GM19240 (cell line): ENCODE measurements around the gene ZNF385B.

Experiments
- DNase-seq: peaks from one replicate; pipeline ENCODE4 v3.0.0; 2011; ENCODE audit warnings: low spot score; ENCODE audit not compliant: insufficient read length

The ZNF385B gene

DNA sequence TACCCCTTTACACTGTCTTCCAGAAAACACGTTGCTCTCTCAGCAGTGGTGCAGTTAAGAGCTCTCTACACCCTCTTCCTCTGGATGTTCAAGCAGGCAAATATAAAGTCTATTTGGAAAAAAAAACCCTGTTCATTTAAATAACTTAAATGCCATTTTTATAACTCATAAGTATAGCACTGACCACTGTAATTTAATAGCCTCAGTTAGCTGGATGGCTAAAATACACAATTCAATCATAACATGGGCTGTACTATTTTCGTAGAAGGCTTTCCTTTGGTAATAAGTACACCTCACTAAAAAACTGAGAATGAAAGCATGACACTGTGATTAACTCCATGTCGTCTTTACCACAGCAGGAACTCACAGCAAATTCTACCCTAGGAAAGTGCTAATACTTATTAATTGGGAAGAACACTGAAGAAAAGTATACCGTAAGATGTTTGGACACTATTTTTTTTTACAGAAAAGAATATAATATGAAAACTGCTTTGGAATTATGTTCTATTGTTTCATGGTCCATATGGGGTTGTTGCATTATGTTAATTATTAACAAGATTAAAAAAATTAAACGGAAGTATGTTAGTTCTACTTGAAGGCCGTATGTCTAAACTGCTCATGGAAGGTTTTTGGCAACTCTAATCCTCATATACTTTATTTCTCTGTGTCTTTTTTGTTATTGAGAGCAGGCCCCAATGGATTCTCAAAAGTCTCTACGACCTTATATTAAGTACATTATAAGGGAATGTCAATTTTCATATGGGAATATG, 269.1 kb downstream of the ZNF385B start:
- no peak for DNase-seq

DNA sequence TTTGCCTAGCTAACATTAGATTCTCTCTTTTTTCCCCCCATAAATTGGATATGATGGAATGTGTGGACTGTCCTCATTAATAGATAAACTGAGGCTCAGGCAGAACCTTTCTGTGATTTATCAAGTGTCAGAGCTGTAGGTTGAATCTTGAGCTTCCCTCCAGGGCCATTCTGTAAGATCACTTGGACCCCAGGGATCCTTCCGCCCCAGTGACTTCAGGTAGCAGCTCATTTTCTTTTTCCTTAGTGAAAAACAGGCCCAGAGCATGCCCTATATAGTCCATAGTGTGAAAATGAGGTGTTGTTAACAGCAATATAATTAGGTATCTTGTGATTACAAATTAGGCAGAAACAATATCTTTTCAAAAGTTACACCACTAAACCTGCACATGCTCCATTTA, 269.7 kb downstream of the ZNF385B start:
- no peak for DNase-seq

DNA sequence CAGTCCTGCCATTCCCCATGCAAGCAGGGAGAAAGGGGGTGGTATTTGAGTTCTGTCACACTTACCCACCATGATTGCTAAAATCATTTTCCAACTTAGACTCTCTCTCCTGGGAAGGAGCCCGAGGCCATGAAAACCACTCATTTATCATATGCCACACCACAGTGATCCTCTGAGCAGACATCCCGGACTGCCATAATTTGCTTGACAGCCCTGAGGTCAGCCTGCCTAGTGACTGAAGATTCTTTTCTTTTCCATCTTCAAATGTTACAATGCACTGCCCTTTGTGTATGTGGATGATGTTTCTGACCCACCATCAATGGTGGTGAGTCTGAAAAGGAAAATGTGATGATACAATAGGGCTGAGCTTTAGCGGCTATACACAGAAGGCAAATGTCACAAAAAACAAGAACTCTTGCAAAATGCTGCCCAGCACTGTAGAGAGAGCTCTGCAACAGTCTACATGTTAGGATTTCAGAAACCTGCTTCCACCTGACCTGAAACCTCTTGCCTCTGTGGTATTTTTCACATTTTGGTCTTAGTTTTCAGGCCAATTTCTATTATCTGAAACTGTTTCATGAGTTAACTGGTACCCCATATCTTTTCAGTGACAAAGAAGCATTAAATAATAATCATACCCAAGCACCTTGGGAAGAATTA, 272.8 kb downstream of the ZNF385B start:
- no peak for DNase-seq

DNA sequence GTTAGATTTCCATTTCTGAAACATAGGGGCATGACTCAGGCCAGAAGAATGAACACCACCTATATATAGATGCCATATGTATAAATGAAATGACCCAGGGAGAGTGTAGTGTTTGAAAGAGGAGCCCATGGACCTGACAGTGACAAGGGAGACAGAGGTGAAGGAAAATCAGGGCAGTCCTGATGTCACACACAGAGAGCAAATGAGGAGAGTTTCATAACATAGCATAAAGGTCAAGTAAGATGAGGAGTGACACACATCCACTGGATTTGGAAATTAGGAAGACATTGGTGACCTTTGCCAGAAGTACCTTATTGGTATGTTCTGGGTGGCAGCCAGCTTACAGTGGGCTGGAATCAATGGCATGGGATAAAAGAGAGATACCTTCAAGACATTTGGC, 276.7 kb downstream of the ZNF385B start:
- no peak for DNase-seq

DNA sequence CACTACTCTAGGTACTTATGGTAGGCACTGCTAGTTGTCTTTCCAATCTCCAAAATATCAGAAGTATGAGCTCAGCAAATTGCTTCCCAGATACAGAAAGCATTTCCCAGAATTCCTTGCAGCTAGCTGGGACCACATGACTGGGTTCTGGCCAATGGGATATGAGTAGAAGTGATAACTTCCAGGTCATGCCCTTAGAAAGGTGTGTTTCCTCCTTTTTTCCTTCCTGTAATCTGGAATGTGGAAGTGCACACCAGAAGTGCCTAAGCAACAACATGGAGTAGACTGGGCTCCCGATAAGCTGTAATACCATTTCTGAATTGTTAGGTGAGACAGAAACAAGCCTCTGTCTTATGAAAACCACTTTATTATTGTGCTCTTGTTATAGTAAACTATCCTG, 279.8 kb downstream of the ZNF385B start:
- no peak for DNase-seq

DNA sequence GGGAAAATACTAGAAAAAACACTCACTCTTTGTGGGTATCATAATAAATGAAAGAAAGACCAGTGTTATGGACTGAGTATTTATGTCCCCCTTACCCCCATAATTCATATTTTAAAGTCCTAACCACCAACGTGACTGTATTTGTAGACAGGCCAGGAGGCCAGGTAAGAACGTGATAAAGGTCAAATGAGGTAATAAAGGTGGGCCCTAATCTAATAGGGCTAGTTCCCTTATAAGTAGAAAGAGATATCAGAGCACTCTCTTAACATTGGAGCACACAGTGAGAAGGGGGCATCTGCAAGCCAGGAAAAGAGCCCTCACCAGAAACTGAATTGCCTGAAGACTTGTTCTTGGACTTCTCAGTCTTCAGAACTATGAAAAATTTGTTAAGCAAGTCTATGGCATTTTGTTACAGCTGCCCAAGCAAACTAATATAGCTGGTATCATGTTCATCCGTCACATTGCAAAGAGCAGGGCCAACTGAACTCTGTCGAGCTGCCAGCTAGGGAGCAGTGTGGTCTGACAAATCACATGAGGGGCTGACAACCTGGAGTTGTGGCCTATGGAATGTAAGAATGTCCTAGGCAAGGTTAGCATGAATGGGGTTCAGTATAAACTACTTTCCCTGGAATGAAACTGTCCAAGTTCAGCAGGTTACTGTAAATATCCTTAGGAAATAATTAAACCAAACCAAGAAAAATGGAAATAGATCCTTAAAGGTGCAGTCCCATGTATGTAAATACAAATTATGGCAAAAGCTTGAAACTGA, 280.9 kb downstream of the ZNF385B start:
- no peak for DNase-seq

DNA sequence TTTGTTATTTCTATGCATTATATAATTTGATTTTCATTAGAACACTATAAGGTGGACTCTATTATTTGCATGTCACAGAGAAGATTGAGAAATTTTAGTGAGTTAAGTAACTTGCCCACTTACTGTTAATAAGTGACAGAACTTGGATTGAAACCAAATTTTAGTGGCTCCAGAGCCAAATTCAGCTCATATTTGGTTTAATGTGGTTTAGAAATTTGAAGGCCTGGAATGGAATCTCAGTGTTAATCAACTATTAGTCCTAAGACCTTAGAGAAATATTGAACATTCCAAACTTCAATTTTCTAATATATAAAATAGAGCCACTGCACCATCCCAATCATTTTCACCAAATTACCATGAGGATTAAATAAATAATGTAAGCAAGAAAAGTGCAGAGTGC, 281.6 kb downstream of the ZNF385B start:
- no peak for DNase-seq

DNA sequence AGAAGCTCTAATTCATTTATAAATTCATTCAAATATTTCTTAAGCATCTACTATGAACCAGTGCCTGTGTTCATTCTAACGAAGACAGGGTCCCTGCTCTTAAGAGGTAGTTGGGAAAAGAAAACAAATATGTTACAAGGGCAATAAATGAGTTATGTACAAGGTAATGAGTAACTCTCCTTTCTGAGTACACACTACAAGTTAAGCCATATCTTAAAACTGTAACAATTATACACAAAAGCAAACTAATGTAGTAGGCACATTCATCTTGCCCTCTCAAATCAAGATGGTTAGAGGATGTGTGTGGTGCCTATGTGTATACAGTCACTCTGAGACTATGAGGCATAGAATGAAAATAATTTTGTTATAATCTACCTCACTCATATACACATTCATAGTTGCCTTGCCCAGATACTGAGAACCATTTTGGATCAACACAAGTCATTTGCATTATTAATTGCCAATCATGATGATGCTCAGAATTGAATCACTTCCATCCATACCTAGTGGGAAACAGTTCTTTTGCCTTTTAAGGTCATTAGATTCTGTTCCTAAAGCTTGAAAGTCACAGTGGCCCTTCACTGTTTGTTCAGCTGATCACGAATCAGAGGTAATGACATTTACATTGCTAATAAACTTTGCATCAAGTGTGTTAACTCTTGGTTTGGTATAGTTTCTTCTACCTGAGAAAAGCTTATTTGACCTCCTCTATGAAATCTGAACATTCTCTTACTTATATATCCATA, 283.1 kb downstream of the ZNF385B start:
- DNase-seq, result no peak

DNA sequence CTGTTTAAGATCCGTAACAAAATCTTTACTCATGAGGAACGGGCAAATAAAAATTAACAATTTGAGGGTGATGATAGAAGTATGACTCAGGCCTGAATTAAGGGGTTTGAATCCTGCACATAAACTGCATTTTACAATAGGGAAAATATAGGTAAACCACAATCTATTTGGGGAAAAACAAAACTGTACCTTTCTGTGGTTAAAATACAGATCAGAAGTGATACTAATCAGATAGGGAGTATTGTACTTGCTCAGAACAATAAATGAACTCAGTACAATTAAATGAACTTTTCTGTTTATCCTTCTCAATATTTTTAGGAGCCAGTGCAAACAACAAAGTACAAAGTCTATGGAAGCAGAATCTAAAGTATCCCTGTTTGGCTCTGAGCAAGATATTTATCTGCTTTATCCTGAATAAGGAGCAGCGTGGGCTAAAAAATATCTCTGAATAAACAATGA, 287.3 kb downstream of the ZNF385B start:
- DNase-seq, result no peak

DNA sequence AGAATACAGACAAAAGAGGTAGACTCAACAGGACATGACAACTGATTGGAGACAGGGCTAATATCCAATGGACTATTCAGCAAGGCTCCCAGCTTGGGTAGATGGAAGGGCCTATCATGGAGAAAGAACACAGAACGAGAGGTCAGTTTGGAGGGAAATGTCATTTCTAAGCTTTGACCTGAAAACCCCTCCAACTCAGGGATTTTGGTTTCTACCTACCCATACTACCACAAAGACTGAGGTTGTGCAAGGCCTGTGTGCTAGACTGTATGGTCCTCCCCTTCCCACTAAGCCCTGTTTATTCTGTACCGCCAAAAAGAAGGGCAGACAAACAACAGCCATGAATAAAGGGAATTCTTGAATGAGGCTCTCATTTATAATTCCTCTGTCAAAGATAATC, 288.9 kb downstream of the ZNF385B start:
- DNase-seq, result no peak

DNA sequence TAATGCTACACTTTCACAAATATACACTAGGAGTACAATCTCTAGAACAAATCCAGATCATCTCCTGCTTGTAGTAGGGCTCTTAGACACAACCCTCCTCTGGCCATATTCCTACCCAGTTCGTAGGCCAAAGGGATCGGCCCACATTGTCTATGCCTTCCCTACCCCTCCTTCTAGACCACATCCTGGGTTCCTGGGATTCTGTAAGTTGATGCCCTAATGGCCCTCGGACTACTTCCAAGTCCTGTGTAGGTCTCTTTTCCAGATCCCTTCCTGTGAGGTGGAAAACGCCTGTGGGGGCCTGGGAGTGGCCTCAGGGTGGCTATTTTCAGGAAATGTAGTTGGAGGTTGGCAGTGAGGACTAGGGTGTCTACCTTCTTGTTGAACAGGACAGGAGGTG, 289.7 kb downstream of the ZNF385B start:
- DNase-seq, result no peak

DNA sequence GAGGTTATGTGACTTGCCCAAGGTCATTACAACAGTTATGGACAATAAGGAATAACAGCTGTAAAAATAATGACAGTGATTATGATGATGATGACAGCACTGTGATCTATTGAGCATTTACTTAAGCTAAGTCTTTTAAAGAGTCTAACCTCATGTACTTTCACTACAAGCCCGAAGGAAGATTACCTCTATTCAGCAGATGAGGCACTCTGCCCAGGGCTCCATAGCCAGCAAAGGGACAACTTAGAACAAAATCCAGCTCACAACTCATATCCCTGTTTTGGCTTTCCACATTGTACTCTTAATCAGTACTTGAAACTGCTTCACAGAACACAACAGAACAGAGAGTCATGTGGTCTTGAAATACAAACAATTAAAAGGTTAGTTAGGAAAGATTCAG, 290.2 kb downstream of the ZNF385B start:
- no peak for DNase-seq

DNA sequence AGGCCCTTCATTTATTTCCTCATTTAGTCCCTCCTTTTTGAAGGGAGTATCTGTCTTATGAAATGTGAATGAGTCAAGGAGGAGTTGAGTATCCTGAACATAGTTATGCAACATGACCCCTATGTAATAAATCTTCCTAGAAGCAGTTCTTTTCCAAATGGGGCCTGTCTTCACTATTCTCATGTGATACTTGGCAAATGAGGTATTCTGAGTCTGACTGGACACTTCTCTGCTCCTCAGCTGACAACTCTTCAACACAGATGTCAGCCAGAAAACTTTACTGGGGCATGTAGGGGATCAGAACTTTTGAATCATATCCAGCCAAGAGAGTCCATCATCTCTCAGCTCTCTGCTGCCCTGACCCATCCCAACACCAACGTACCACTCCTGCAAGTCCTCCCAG, 291.6 kb downstream of the ZNF385B start:
- DNase-seq, result no peak

DNA sequence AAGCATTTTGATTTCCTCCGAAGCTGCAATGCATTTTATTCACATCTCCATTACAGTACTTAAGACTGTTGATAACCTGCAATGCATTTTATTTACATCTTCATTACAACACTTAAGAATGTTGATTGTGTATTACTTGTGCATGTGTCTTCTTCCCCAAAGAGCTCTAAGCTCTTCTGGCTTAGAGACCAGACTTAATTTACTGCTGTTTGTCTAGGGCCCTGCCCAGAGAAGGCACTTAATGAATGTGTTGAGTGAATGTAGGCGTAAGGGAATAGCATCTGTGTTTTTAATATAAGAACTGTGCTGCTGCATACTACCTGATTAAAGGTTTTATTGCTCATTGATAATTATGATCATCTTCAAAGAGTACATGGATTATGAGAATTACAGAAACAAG, 295.6 kb downstream of the ZNF385B start:
- DNase-seq, result no peak

DNA sequence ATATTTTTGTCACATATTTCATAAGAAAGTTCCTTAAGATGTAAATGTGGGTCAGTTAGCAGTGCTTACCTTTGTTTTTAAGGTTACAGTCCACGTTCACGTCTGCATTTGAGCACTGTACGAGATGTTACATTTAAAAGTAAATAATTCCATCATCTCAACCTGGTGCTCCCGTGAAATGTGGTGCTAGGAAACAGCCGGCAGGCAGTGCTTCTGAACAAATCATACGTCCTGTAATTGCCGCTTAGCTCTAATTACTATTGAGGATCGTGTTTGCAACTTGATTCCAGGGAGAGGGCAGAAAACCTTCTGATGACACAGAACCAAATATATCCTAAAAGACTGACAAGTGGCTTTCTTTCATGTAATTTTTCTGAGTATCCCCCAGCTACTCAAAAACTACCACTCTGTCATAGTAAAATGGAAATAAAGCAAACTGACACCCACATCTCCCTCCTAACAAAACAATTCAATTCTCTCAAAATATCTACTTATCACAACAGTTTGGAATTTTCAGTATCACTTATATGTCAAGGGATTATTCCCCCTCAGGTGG, 299.0 kb downstream of the ZNF385B start:
- no peak for DNase-seq

DNA sequence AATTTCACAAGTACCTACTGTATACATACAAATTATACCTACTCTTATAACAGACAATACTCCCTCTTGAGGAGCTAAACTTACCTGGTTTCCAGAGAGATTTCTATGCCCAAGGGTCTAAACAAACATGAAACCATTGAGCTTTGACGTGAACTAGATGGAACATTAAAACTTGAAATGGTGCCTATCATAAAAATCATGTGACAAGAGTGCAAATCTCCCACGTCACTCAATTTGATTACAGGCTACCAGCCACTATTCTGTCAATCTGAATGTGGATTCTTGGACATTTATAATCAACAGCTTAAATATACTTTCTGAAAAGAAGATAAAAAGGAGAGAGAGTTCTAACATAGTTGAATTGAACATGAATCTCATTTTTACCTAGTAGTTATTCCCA, 299.7 kb downstream of the ZNF385B start:
- no peak for DNase-seq

DNA sequence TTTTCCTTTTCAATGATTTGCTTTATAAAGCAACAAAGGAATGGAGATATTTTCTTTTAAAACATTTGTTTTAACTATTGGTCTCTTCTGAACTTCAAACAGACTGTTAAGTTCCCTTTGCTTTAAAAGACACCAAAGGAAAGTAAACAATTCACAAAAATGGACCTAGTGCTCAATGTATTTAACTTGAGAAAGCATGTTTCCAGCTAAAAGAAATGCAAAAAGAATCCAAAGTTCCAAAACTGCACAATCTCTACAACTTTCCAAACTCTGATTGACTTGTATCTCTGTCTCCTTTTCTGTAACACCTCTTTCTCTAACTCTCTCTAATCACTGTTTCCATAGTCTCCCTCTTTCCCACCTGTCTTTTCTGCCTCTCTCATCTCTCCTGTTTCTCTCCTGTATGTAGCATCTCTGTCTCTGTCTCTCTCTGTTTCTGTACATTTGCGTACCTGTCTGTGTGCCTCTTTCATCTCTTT, 301.1 kb downstream of the ZNF385B start:
- no peak for DNase-seq

DNA sequence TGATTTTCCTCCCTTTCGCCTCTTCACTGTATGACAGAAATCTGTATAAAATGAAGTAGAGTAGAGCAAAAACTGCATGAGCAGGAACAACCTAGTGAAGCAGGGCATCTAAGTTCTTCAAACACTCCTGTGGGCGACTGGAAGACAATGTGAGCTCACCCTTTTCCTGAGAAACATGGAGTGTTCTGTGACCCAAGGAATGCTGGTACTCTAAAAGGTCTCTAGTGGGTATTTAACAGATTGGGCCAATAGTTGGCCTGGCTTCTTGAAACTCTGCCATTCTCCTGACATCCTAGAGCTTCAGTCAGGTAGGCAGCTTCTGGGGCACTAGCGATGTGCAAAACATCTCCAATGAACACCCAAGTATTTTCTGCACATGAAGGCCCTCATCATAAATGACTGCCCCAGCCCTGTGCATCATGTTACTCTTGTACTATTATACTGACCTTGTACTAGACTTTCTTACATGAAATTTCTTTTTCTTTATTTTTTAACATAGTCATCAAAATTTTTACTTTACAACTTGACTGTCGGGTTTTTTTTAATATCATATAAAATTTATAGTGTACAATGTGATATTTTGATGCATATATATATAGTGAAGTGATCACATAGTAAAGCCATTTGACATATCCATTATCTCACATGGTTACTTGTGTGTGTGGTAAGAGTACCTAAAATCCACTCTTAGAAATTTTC, 302.2 kb downstream of the ZNF385B start:
- no peak for DNase-seq

DNA sequence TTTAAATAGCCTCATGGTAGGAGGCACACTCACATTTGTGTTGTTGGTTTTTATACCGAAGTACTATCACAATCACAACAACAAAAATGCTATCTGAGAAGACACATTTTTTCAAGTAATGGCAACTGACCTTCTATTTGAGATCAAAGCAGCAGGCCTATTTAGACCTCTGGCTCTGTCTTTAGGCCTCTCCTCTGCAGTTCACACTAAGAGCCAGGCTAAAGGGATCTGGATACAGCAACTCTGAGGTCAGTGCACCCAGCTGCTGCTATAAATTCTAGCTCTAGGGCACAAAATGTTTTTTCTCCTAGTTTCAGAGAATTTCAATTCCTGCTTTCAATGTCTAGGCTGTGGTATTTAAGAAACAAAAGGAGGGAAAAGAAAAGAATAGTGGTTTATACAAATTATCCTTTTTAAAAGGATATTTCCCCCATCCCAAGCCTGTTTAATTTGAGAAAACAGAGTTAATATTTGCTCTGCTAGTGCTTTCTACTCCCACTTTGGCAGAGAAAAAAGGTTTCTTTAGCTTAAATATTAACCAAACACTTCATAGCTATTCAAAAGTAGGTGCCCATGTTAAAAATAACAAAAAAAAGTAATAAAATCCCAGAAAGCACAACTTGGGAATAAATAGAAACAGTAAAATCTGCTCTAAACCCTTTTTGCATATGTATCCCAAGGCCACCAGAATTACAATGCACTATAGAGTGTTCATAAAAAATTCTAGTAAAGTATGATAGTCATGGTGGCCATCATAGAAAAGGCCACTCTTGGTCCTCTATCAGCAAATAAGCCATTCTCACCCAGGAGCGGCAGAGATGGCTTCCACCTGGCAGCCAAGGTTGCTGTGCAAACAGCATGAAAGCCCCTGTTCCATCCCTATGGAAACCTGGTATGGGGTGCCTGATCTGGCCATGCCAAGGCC, 303.1 kb downstream of the ZNF385B start:
- no peak for DNase-seq
